Measurements from ENCODE around the gene CMIP.

- TF ChIP-seq GATA2 (IDR thresholded peaks at IDR 0.05; ENCODE audit: low read depth, low read length), result no peak
- TF ChIP-seq GATA3 (IDR thresholded peaks at IDR 0.05; ENCODE audit: low read depth, low read length), result no peak
Observed at GRCh38 chr16:81481207-81481821, 36.7 kb downstream of the CMIP start.

Data from SH-SY5Y (cell line).